ENCODE measurements around the gene WASF1.
"Not testable (repeated sequence)": the region's sequence is repeated elsewhere in the genome, so short reads cannot be mapped to it uniquely, and the experiment has no call there.

Gene WASF1

DNA sequence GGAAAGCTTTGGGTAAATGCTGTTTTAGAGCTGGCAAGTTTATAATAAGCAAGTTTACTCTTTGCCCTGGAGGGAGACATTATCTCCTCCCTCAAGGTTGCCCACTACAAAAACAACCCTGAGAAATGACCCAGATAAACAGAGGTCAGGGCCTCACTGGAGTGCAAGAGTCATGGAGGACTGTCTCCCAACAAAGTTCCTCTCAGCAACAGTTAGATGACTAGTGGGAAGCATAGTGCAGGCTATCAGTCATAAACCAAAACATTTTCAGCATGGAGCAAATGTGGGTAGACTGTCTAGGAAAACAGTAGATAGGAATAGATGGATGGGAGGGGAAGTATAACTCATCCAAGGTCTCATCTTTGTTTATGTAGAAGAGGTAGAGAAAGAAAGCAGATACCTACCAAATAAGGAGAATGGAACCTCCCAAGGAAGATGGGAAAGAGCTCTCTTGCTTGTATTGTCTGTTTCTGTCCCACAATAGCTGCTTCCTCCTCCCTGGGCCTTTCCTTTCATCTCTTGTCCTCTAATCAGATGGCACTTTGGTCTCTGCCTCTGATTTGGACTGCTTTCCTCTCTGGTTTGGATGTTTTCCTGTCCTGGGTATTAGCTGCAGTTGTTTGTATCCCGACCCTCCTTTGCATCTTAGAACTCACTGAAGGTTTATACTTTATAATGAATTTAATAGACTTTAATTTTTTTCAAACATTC, 95.4 kb downstream of the WASF1 start:
- DNase-seq: no peak

DNA sequence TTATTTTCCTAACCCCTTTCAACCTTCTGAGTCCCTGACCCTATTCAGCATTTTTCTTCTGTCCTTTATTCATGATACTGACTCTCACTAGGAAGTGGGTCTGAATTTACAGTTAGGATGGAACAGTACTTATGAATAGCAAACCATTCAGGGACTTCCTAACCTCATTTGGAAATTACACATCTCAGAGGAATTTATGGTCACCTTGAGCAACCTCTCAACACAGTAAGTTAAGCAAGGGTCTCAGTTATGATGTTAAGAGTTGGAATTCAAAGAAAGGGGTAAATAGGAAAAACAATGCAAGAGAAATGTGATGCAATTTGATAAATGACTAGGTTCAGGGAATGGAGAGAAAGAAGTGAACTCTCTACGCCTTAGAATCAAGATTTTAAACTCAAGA, 104.1 kb downstream of the WASF1 start:
- no peak for DNase-seq

DNA sequence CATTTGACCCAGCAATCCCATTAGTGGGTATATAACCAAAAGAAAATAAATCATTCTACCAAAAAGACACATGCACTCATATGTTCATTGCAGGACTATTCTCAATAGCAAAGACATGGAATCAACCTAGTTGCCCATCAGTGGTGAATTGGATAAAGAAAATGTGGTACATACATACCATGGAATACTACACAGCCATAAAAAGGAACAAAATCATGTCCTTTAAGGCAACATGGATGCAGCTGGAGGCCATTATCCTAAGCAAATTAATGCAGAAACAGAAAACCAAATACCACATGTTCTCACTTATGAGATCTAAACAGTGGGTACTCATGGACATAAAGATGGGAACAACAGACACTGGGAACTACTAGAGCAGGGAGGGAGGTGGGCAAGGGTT, 106.0 kb downstream of the WASF1 start:
- not testable (repeated sequence) for DNase-seq

DNA sequence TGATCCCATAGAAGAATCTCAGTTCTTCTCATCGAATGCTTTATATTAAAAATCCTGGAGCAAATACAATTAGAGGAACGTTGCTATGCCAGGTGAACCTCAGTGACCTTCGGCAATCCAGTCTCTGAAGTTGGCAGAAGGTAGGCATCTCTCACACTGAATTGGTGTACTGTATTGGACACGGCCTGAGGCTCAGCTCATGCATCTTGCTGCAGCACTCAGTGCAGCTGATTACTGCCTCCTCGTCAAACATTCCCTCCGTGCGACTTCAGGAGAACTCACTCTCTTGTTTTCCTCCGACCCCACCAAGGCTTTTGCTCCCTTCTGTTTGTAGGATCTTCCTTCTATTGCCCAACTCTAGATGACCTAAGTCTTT, 110.9 kb downstream of the WASF1 start:
- no peak for DNase-seq

DNA sequence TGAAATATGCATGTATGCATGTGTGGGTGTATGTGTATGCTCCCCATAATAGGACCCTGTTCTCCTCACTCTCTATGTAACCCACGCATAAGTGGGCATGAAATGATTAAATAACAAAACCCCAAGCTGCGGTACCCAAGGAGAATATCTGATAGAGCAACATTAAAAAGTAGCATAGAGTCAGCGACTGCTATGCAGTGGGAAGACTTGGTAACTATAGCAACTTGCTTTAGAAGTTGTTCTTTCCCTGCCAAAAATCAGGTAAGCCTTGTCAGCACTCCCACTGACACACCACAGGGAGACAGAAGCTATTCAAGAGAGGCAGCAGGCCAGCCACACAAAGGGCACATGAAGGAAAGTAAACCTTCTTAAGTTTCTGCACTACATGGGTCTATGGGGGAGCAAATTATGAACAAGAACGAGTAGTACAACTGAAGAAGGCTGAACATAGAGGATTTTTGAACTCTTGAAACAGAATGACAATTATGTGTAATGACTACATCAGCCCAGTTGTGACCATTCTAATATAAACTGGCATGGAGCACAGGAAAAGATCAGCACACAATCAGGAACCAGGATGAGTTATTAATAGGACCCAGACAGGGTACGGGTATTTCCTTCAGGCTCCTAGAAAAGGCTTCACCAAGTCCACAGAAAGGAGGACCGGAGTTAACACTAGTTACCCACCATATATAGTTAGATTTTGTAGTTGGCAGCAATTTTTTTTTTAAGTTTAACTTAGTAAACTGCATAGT, 111.5 kb downstream of the WASF1 start:
- DNase-seq: no peak

DNA sequence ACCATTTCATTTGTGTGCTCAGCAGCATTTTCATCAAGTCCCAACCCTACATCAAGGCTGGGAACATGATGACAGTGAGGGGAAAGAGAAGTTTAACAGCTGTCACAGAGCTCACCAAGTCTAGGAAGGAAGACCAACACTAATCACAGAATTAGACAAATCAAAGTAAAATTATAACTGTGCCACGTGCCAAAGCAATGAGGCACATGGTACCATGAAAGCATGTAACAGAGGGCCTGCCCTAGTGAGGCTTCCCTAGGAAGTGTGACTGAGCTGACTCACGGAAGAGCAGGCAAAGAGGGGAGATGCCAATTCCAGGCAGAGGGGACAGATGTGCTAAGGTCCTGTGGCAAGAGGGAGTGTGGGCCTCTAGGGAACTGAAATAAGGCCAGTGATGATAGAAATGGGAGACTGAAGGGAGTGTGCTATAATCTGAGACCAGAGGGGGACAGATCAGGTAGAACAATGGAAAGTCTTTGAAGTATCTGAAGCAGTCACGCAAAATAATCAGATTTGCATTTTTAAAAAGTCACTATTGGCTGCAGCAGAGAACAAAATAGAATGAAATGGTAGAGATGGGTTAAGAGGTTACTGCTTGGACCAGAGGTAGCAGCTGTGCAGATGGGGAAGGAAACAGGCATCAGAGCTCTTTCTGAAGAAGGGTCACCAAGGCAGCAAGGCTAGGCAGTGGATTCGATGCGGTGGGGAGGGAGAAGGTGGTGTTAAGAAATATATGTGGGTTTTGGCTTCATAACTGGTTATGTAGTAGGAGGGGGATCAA, 114.5 kb downstream of the WASF1 start:
- no peak for DNase-seq

DNA sequence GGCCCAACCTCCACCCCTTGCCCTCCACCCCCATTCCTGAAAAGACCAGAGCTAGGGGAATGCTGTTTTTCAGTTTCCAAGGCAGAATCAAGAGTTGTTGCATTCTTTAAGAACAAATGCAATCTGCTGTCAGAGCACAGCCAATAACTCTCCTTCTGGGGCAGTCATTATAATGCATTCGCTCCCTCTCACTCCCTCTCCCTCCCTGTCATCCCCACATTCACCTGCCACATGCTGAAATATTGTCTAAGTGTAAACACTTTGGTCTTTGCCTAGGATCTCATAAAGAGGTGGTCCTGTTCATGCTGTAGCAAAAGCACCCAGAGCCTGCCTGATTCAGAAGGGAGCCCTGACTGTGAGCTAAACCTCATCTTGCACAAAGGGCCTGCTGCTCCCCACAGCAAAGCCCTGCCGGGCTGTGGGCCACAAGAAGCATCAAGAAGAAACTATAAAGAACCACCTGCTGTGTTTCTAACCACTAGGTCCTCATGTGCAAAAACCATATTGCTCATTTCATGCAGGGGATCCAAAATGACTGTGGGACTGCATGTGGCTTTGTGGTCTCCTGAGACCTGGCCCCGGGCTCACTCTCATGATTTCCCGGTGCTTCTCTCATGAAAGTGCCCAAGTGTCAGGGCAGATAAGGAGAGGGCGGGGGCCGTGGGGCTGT, 115.7 kb downstream of the WASF1 start:
- no peak for DNase-seq

DNA sequence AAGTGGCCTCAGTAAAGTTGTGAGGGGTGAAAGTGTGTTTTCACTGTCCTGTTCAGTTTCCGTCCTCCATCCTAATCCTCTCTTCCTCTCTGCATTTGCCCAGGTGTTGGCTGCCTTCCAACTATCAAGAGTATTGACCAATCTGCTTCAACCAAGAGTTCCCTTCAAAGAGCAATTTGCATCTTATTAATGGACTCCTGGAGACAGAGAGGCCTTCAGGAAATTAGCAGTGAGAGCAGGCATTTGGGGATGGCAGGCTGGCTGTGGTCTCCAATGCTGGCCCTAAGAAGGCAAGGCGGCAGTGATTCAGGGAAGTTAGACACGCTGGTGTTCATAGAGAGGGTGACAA, 124.1 kb downstream of the WASF1 start:
- DNase-seq: no peak

DNA sequence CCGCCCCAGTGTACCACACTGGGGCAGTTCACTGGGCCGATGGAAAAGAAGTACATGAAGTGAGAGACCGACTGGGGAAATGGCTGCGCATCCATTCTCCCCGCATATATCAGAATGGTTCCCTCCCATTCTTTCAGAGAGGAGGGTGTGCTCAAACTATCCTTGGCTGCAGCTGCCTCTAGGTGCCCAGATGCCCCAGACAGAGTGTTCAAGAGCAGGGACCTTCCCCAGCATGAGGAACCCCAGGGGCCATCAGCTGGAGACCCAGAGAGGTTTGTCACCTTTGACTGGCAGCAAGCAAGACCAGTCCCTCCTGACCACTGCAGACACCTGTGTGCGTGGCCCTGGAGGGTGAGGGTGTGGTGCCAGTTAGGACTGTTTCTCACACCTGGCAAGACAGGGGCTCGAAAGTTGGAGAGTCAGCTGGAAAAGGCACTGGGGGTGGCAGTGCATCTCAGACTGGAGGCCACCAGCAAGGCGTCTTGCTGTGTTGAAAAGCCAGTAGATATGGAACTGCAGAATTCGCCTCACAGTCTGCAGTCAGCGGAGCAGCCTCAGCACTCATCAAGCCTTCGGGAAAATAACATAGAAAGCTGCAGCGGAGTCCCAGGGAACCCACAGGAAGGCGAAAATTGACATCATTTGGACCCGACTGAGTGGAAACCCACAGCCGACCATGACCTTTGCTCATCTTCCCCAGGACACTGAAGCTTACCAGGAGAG, 124.6 kb downstream of the WASF1 start:
- no peak for DNase-seq

DNA sequence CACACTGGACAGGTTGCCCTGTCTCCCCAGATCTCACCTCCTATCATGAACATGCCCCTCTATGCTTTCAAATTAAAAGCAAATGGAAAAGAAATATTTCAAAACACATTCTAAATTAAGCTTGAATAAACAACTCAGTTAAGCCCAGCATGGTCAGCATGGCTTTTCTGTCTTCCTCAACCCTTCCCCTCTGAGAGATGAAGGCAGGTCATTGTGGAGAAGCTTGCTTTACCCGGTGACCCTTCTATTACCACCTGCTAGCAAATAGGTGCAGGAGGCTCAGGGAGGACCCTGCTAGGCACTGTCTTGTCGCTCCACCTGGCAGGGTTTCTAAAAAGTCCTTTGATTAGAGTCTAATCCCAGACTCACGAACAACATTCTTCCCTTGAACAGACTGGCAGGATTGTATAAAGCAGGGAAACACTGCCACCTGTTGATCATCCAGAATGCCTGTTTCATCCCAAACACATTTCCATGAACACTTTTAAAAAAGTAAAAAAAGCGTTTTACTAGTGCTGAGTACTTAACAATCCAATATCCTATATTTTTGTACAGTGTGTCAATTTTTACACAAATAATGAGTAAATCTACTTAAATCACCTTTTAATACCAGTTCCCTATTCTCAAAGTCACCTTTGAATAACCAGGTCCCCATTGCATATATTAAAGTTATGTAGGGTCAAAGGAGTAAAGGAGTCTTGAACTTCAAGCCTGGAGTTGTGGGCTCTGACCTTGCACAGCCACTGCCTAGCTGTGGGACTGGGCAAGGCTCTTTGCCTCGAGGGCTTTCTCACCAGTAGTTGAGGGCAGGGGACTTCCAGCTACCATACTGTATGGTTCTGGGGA, 125.9 kb downstream of the WASF1 start:
- DNase-seq: peak; percentile 24

DNA sequence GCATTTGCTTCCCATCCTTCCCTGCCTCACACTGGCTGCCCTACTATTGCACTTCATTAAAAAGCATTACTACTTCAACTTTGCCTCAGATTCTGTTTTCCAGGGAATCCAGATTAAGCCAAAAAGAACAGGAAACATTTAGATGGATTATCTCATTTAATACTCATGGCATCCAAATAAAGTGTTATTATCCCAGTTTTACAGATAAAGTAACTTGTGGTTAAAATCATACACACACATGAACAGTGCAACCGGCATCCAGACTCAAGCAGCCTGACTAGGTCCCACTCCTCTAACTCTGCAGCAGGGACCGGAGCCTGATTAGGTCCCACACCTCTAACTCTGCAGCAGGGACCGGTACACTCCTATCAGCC, 129.0 kb downstream of the WASF1 start:
- no peak for DNase-seq

All from CD4-positive, alpha-beta T cell treated with Interleukin-6 for 4 hours (primary cell).